Measurements from ENCODE around the gene GRIK4.

GRCh38 chr11:120978701-120979100 is 467.2 kb downstream of the GRIK4 start:
- no peak for TF ChIP-seq CTCF (IDR thresholded peaks at IDR 0.05)
- no peak for TF ChIP-seq POLR2A (IDR thresholded peaks at IDR 0.05)
